Tibial artery (tissue), 4 donors: ENCODE data around the gene FAM81A.
"Not testable (repeated sequence)": the region's sequence is repeated elsewhere in the genome, so short reads cannot be mapped to it uniquely, and the experiment has no call there.

Experiments used
- DNase-seq, 2 donors: peaks; one replicate each; pipeline ENCODE4 v3.0.0-alpha.2; 2019
- H3K27ac ChIP-seq, 2 donors: fragments of 200-600 bp; sonication (generic) in 1 of 2; 1 replicate in 1 of 2; 2 replicates in 1 of 2; pipeline ENCODE4 v1.5.1; 2018 to 2019; ENCODE audit warnings: mild to moderate bottlenecking in 1 of 2
- H3K27me3 ChIP-seq, 2 donors: fragments of 200-600 bp; sonication (generic) in 1 of 2; one replicate each; pipeline versions ENCODE4 v1.5.1 to v1.6.0; 2016 to 2019
- H3K36me3 ChIP-seq, 3 donors: fragments of 200-600 bp; sonication (generic) in 2 of 3; one replicate each; pipeline ENCODE4 v1.5.1; 2016 to 2019; ENCODE audit warnings: mild to moderate bottlenecking in 2 of 3
- H3K4me1 ChIP-seq, 4 donors: fragments of 200-600 bp; sonication (generic) in 2 of 4; 1 replicate in 3 of 4; 2 replicates in 1 of 4; pipeline ENCODE4 v1.5.1; 2016 to 2019
- H3K4me3 ChIP-seq, 2 donors: fragments of 200-600 bp; sonication (generic) in 1 of 2; 1 replicate in 1 of 2; 2 replicates in 1 of 2; pipeline ENCODE4 v1.5.1; 2018 to 2019; ENCODE audit warnings: mild to moderate bottlenecking in 2 of 2
- H3K9me3 ChIP-seq, 3 donors: fragments of 200-600 bp; sonication (generic) in 1 of 3; one replicate each; pipeline ENCODE4 v1.5.1; 2016 to 2019
- intact Hi-C: fragments of 100-400 bp; cut with DNase I; formaldehyde crosslinking; loops from one replicate; pipeline ENCODE4 v1.15.0; 2023; ENCODE audit warnings: low total_unique reads
- TF ChIP-seq, protein P1 (sequence below), 2 experiments: fragments of 200-600 bp in 1 of 2; fragments of 450-650 bp in 1 of 2; IDR thresholded peaks; one replicate each; pipeline ENCODE4 v1.5.1; 2017 to 2019; ENCODE audit warnings: antibody characterized with exemption in 2 of 2, mild to moderate bottlenecking in 1 of 2, moderate library complexity in 1 of 2

The FAM81A gene

DNA sequence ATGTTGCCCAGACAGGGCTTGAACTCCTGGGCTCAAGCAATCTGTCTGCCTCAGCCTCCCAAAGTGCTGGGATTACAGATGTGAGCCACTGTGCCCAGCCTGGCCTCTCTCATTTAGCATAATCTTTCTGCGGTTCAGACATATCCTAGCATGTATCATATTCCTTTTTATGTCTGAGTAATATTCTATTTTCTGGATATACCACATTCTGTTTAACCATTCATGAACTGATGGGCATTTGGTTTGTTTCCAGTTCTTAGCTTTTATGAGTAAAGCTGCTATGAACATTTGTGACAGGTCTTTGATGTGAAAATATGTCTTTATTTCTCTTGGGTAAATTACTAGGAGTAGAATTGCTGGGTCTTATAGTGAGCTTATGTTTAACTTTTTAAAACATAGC lies 23.5 kb downstream of the FAM81A start:
- no peaks in the 10 kb centered on the region for H3K4me1 ChIP-seq
- intact Hi-C loops: no loop called here
- TF ChIP-seq, protein P1, sequence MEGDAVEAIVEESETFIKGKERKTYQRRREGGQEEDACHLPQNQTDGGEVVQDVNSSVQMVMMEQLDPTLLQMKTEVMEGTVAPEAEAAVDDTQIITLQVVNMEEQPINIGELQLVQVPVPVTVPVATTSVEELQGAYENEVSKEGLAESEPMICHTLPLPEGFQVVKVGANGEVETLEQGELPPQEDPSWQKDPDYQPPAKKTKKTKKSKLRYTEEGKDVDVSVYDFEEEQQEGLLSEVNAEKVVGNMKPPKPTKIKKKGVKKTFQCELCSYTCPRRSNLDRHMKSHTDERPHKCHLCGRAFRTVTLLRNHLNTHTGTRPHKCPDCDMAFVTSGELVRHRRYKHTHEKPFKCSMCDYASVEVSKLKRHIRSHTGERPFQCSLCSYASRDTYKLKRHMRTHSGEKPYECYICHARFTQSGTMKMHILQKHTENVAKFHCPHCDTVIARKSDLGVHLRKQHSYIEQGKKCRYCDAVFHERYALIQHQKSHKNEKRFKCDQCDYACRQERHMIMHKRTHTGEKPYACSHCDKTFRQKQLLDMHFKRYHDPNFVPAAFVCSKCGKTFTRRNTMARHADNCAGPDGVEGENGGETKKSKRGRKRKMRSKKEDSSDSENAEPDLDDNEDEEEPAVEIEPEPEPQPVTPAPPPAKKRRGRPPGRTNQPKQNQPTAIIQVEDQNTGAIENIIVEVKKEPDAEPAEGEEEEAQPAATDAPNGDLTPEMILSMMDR (IDR thresholded peaks at IDR 0.05): no peak
- DNase-seq: no peak
- H3K9me3 ChIP-seq: no peaks in the 10 kb centered on the region
- no peak overlapping the region for H3K4me3 ChIP-seq
- H3K27ac ChIP-seq: no peak overlapping the region
- no peaks in the 10 kb centered on the region for H3K27me3 ChIP-seq
- H3K36me3 ChIP-seq: no peaks in the 10 kb centered on the region

GRCh38 chr15:59473226-59473625 lies 35.2 kb downstream of the FAM81A start:
- TF ChIP-seq, protein P1 (IDR thresholded peaks at IDR 0.05): no peak
- intact Hi-C loops: no loop called here
- H3K9me3 ChIP-seq: no peaks in the 10 kb centered on the region
- no peaks in the 10 kb centered on the region for H3K36me3 ChIP-seq
- no peaks in the 10 kb centered on the region for H3K4me1 ChIP-seq
- no peak overlapping the region for H3K4me3 ChIP-seq
- no peak overlapping the region for H3K27ac ChIP-seq
- DNase-seq: no peak
- no peaks in the 10 kb centered on the region for H3K27me3 ChIP-seq

DNA sequence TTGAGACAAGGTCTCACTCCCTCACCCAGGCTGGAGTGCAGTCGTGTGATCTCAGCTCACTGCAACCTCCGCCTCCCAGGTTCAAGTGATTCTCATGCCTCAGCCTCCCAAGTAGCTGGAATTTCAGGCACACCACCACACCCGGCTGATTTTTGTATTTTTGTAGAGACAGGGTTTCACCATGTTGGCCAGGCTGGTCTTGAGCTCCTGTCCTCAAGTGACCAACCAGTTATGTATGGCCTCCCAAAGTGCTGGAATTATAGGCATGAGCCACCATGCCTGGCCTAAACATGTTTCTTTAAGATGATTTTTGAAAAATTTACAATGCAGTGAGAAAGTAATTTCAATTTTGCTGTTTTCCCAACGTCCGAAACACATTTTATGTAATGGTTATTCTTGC lies 37.2 kb downstream of the FAM81A start:
- H3K4me1 ChIP-seq, H3K27ac ChIP-seq, H3K9me3 ChIP-seq, H3K4me3 ChIP-seq, intact Hi-C loops, DNase-seq, H3K27me3 ChIP-seq, H3K36me3 ChIP-seq: not testable (repeated sequence)

- Histone ChIP-seq H3K4me1 (no peaks in the 10 kb centered on the region), H3K4me3 (no peak overlapping the region), H3K36me3 (no peaks in the 10 kb centered on the region), H3K9me3 (no peaks in the 10 kb centered on the region), H3K27me3 (no peaks in the 10 kb centered on the region), H3K27ac (no peak overlapping the region)
- TF ChIP-seq, protein P1 (IDR thresholded peaks at IDR 0.05): no peak
- intact Hi-C loops: no loop called here
- no peak for DNase-seq
These were observed 46.4 kb downstream of the FAM81A start for GRCh38 chr15:59484399-59484798.

- no peaks in the 10 kb centered on the region for H3K9me3 ChIP-seq
- no peak overlapping the region for H3K27ac ChIP-seq
- H3K4me1 ChIP-seq: no peaks in the 10 kb centered on the region
- no peaks in the 10 kb centered on the region for H3K36me3 ChIP-seq
- no peak overlapping the region for H3K4me3 ChIP-seq
- intact Hi-C loops: no loop called here
- DNase-seq: no peak
- H3K27me3 ChIP-seq: no peaks in the 10 kb centered on the region
- TF ChIP-seq, protein P1 (IDR thresholded peaks at IDR 0.05): no peak
These were observed 47.0 kb downstream of the FAM81A start for GRCh38 chr15:59485036-59485435.

DNA sequence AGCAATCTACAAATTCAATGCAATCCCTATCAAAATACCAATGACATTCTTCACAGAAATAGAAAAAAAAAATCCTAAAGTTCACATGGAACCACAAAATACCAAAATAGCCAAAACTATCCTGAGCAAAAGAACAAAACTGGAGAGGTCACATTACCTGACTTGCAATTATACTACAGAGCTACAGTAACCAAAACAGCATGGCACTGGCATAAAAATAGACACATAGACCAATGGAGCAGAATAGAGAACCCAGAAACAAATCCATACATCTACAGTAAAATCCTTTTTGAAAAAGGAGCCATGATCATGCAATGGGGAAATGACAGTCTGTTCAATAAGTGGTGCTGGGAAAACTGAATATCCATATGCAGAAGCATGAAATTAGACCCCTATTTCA lies 51.5 kb downstream of the FAM81A start:
- H3K27ac ChIP-seq, DNase-seq, H3K36me3 ChIP-seq, H3K4me3 ChIP-seq, intact Hi-C loops, H3K27me3 ChIP-seq, H3K4me1 ChIP-seq, H3K9me3 ChIP-seq: not testable (repeated sequence)

DNA sequence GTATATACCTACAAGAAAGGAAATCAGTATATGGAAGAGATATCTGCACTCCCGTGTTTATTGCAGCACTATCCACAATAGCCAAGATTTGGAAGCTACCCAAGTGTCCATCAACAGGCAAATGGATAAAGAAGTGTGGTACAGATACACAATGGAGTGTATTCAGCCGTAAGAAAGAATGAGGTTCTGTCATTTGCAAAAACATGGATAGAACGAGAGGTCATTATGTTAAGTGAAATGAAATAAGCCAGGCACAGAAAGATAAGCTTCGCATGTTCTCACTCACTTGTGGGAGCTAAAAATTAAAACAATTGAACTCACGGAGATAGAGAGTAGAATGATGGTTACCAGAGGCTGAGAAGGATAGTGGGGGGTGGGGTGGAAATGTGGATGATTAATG lies 53.1 kb downstream of the FAM81A start:
- H3K27me3 ChIP-seq: no peaks in the 10 kb centered on the region
- H3K4me3 ChIP-seq: no peak overlapping the region
- no peaks in the 10 kb centered on the region for H3K36me3 ChIP-seq
- no peaks in the 10 kb centered on the region for H3K9me3 ChIP-seq
- no peak overlapping the region for H3K27ac ChIP-seq
- peaks cover 0 to 8% (median 3%) of the 10 kb centered on the region in 4 donors for H3K4me1 ChIP-seq
- intact Hi-C loops: loop anchor here (5.0 to 10.0 kb wide), 3 partner anchors 236 to 509 kb away; no protein-coding TSS in a partner anchor
- no peak for DNase-seq
- TF ChIP-seq, protein P1 (IDR thresholded peaks at IDR 0.05): no peak
